HG02623 (cell line): ENCODE results near the gene B4GALT4.
"Not testable (repeated sequence)": the region's sequence is repeated elsewhere in the genome, so short reads cannot be mapped to it uniquely, and the experiment has no call there.

Experiments
- ATAC-seq: cut with Tn5 transposase; IDR thresholded peaks from one replicate; pipeline ENCODE4 v1.9.1; 2021; ENCODE audit warnings: moderate library complexity; ENCODE audit not compliant: unreplicated experiment

The B4GALT4 gene

GRCh38 chr3:119206611-119207511, 33.8 kb downstream of the B4GALT4 start:
- no peak for ATAC-seq

- no peak for ATAC-seq
Measured at GRCh38 chr3:119205685-119206084, 35.0 kb downstream of the B4GALT4 start.

- no peak for ATAC-seq
Measured at GRCh38 chr3:119205209-119205608, 35.5 kb downstream of the B4GALT4 start.

- ATAC-seq = no peak
Measured at GRCh38 chr3:119195911-119196310, 44.8 kb downstream of the B4GALT4 start.

GRCh38 chr3:119195151-119195476, 45.6 kb downstream of the B4GALT4 start:
- no peak for ATAC-seq

GRCh38 chr3:119194237-119195150, 46.2 kb downstream of the B4GALT4 start:
- no peak for ATAC-seq

GRCh38 chr3:119191800-119192199, 48.9 kb downstream of the B4GALT4 start:
- no peak for ATAC-seq

DNA sequence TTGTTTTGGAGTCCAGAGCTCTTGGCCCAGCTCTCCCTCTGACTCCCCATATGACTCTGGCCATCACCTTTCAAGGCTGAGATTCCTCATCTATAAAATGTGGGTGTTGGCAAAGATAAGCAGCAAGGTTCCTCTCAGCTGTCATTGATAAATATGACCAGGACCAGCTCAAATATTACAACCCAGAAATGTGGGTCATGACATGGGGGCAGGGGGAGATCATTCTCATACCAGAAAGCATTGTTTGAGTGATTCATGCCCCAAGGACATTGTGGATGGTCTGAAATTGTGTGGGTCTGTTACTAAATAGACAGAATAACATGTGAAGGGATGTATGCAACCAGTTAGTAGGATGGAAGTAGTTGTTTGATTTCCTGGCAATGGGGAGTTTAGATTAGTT, 53.4 kb downstream of the B4GALT4 start:
- ATAC-seq = no peak

DNA sequence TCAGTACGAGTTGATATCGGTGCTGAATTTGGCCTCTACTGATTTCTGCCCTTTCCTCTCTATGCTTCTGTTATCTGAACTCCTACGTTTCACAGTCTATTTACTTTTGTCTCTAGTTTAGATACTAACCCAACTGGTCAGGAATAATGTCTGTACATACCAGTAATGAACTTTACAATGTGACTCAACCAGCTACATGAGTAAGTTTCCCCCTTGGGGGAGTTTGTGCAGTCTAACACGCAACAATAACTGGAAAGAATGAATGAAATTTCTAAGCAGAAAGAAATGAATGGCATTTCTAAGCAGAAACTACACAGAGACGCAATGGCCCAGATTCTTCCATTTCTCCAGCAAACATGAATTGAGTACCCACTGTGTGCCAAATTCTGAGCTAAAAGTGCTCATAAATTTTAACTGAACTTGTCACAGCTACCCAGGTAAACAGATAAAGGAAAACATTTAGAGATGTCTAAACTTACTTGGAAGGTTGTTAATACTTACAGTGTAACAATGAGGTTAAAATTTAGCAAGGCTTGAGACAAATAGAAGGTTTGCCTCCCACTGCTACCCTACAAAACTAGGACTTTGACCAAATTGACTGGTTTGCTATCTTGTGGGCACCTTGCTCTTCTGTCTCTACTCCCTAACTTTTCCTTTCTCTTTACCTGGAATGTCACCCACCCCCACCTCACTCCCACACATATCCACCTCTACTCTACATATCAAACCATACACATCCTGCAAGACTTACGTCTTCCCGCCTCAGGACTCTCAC, 55.7 kb downstream of the B4GALT4 start:
- no peak for ATAC-seq

GRCh38 chr3:119184111-119184510, 56.6 kb downstream of the B4GALT4 start:
- no peak for ATAC-seq

- ATAC-seq = no peak
Measured at GRCh38 chr3:119181765-119182164, 58.9 kb downstream of the B4GALT4 start.

GRCh38 chr3:119177321-119177720, 63.4 kb downstream of the B4GALT4 start:
- ATAC-seq = no peak

DNA sequence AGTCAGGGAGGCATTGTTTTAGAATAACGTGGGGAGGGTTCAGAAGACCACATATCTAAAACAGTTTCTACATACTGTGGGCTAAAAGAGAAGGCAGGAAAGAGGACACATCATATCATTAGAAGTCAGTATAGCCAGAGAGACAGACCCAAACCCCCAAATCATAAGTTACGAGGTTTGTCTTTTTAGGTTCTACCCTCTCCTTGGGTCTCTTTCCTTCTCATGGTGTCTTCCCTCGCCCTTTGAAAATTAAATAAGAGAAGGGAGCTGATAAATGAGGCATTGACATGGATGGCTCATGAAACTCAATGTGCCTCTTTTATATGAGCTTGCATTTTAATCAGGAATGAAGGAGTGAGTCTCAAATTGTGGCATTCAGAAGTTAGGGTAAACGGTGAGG, 63.9 kb downstream of the B4GALT4 start:
- ATAC-seq = no peak

DNA sequence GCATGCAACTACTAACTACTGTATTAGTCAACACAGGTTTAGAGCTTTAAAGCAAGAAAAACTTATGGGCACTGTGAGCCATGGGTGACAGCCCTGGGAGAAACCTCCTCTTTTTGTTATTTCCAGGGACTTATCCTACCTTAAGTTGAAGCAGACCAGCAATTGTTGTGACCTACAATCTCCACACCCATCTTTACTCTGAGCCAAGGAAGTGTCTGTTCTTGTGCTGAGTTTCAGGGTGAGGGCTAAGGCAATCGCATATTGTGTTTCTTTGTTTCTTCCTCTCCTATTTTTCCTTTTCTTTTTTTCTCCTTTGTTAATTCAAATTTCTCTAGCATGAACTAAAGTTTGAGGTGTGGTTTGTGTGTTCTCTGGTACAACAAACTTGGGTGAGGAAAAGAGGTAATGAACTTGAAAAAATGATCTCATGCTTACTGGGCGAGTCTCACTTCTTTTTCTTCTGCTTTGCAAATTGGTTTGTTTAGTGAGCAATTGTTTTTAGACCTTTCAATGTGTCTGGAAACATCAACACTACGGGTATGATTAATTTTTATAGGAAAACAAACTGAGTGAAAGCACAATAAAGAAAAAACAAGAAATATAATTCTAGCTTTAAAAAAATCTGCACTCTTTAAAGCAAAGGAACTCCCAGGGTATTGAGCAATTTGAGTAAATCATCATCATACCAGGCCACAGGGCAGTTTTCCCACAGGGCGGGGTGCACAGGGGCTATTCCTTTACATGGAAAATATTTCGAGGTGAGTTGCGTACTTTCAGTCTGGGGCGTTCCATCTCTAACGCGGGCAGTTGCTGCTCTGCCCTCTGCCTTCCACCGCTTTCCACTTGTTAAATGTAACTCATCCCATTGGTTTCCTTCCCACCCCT, 64.6 kb downstream of the B4GALT4 start:
- no peak for ATAC-seq

DNA sequence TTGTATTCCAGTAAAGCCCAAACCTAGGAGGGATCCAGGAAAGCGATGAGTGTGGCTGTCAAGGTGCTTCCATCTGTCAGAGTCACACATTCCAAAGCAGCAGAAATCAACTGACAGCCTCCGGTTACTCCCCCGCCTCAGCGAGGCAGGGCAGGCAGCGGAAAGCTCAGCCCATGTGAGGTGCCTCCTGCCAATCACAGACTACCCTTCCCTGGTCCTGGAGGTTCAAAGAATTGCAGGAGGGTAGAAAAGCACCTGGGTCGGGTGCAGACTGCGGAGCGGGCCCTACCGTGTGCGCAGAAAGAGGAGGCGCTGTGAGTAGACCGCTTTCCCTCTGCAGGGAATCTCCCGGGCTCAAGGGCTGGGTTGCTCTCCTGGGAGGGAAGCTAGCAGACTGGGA, 67.4 kb downstream of the B4GALT4 start, which contains the start of gene UPK1B:
UPK1B (plus strand) TSS at position 274 of the 400 bp plus-strand sequence. CDS start 13,144 bp downstream, outside the sequence.
- ATAC-seq = no peak

GRCh38 chr3:119170821-119171220, 69.9 kb downstream of the B4GALT4 start:
- no peak for ATAC-seq

- ATAC-seq = not testable (repeated sequence)
Measured at GRCh38 chr3:119164745-119165144, 75.9 kb downstream of the B4GALT4 start.
